ENCODE results near the gene PARN. TPM values are rescaled to one million over a fixed set of nuclear protein-coding genes. Genes with fewer than 3 reads are reported as not detected.
"Not testable (repeated sequence)": the region's sequence is repeated elsewhere in the genome, so short reads cannot be mapped to it uniquely, and the experiment has no call there.

The PARN gene
- polyA plus RNA-seq, 1 donor from 2014 or later, result 22.3 TPM

- H3K79me2 ChIP-seq (replicated peaks; ENCODE audit: insufficient read depth, low read length), result no peaks in the 10 kb centered on the region
- no peaks in the 10 kb centered on the region for H3K9me2 ChIP-seq (ENCODE audit: insufficient read depth, low read length)
- no peak overlapping the region for H3K27ac ChIP-seq (ENCODE audit: low read length)
- no peaks in the 10 kb centered on the region for H4K20me1 ChIP-seq (ENCODE audit: insufficient read depth)
- no peak overlapping the region for H3K9ac ChIP-seq (ENCODE audit: low read length)
- H3K9me3 ChIP-seq (ENCODE audit: low read length), result no peaks in the 10 kb centered on the region
- no peak overlapping the region for H2AFZ ChIP-seq (ENCODE audit: low read depth, low read length)
- no peaks in the 10 kb centered on the region for H3F3A ChIP-seq (ENCODE audit: insufficient read depth, low read length, poor library complexity, severe bottlenecking)
- H3K4me3 ChIP-seq (ENCODE audit: low read length), result no peak overlapping the region
- no peaks in the 10 kb centered on the region for H3K36me3 ChIP-seq (ENCODE audit: insufficient read depth, low read length)
- TF ChIP-seq EP300 (conservative IDR thresholded peaks at IDR 0.05; ENCODE audit: poor library complexity, severe bottlenecking) (no peak), TAF1 (IDR thresholded peaks at IDR 0.05; ENCODE audit: low read depth) (no peak), RAD21 (conservative IDR thresholded peaks at IDR 0.05) (no peak), REST (IDR thresholded peaks at IDR 0.05; ENCODE audit: borderline replicate concordance) (no peak), POLR2AphosphoS5 (IDR thresholded peaks at IDR 0.05) (no peak), MXI1 (conservative IDR thresholded peaks at IDR 0.05; ENCODE audit: poor library complexity, severe bottlenecking) (no peak), SMC3 (conservative IDR thresholded peaks at IDR 0.05; ENCODE audit: poor library complexity) (no peak), CTCF (IDR thresholded peaks at IDR 0.05; ENCODE audit: poor library complexity, severe bottlenecking) (no peak), EZH2 (IDR thresholded peaks at IDR 0.05; ENCODE audit: borderline replicate concordance, insufficient read depth, low read length, poor library complexity, severe bottlenecking) (no peak)
- H3K27me3 ChIP-seq (ENCODE audit: insufficient read depth, low read depth, low read length), result no peaks in the 10 kb centered on the region
- H3K4me2 ChIP-seq (ENCODE audit: low read length), result no peak overlapping the region
Observed at GRCh38 chr16:14436401-14436955, 193.6 kb downstream of the PARN start.

- TF ChIP-seq SMC3 (conservative IDR thresholded peaks at IDR 0.05; ENCODE audit: poor library complexity), result no peak
- no peak for TF ChIP-seq EP300 (conservative IDR thresholded peaks at IDR 0.05; ENCODE audit: poor library complexity, severe bottlenecking)
- Histone ChIP-seq H4K20me1 (ENCODE audit: insufficient read depth) (no peaks in the 10 kb centered on the region), H3K9me2 (ENCODE audit: insufficient read depth, low read length) (no peaks in the 10 kb centered on the region), H3K4me2 (ENCODE audit: low read length) (no peak overlapping the region), H3K27ac (ENCODE audit: low read length) (no peak overlapping the region), H3K9me3 (ENCODE audit: low read length) (no peaks in the 10 kb centered on the region), H2AFZ (ENCODE audit: low read depth, low read length) (no peak overlapping the region), H3K36me3 (ENCODE audit: insufficient read depth, low read length) (no peaks in the 10 kb centered on the region), H3K4me3 (ENCODE audit: low read length) (no peak overlapping the region), H3K27me3 (ENCODE audit: insufficient read depth, low read depth, low read length) (no peaks in the 10 kb centered on the region), H3K9ac (ENCODE audit: low read length) (no peak overlapping the region), H3K79me2 (replicated peaks; ENCODE audit: insufficient read depth, low read length) (no peaks in the 10 kb centered on the region), H3F3A (ENCODE audit: insufficient read depth, low read length, poor library complexity, severe bottlenecking) (no peaks in the 10 kb centered on the region)
Observed at GRCh38 chr16:14434860-14435259, 195.2 kb downstream of the PARN start.

GRCh38 chr16:14428971-14429637 lies 201.0 kb downstream of the PARN start:
- H3F3A ChIP-seq (ENCODE audit: insufficient read depth, low read length, poor library complexity, severe bottlenecking); H3K79me2 ChIP-seq (replicated peaks; ENCODE audit: insufficient read depth, low read length); H3K4me2 ChIP-seq (ENCODE audit: low read length); H3K9me2 ChIP-seq (ENCODE audit: insufficient read depth, low read length); H2AFZ ChIP-seq (ENCODE audit: low read depth, low read length); H3K9me3 ChIP-seq (ENCODE audit: low read length); H4K20me1 ChIP-seq (ENCODE audit: insufficient read depth); H3K9ac ChIP-seq (ENCODE audit: low read length); H3K27me3 ChIP-seq (ENCODE audit: insufficient read depth, low read depth, low read length); H3K36me3 ChIP-seq (ENCODE audit: insufficient read depth, low read length); H3K27ac ChIP-seq (ENCODE audit: low read length); H3K4me3 ChIP-seq (ENCODE audit: low read length): not testable (repeated sequence)

Measured in neural cell (in vitro differentiated cells).